Endodermal cell (in vitro differentiated cells): ENCODE measurements around the gene LMF2. TPM values are rescaled to one million over a fixed set of nuclear protein-coding genes. Genes with fewer than 3 reads are reported as not detected.

Experiments used
- DNase-seq: peaks from one replicate; pipeline ENCODE4 v3.0.0-alpha.2; 2017
- H3K27ac ChIP-seq: 2 replicates; pipeline ENCODE4 v1.5.1; 2013; ENCODE audit warnings: mild to moderate bottlenecking, low read depth, low read length, moderate library complexity
- H3K27me3 ChIP-seq: 2 replicates; pipeline ENCODE4 v1.6.1; 2013; ENCODE audit warnings: mild to moderate bottlenecking, low read length, moderate library complexity; ENCODE audit not compliant: insufficient read depth, control insufficient read depth, poor library complexity, severe bottlenecking
- H3K36me3 ChIP-seq: 2 replicates; pipeline ENCODE4 v1.7.0; 2013; ENCODE audit warnings: mild to moderate bottlenecking, low read length, moderate library complexity; ENCODE audit not compliant: control insufficient read depth, insufficient read depth
- H3K4me1 ChIP-seq: one replicate; pipeline ENCODE4 v1.7.0; 2013; ENCODE audit warnings: low read length; ENCODE audit not compliant: control insufficient read depth, insufficient read depth
- H3K4me3 ChIP-seq: 2 replicates; pipeline ENCODE4 v1.5.1; 2013; ENCODE audit warnings: mild to moderate bottlenecking, low read length, moderate library complexity
- H3K9ac ChIP-seq: 2 replicates; pipeline ENCODE4 v1.6.1; 2013; ENCODE audit warnings: mild to moderate bottlenecking, low read length, moderate library complexity; ENCODE audit not compliant: poor library complexity, severe bottlenecking; ENCODE audit errors: extremely low read depth
- H3K9me3 ChIP-seq: 2 replicates; pipeline ENCODE4 v1.6.1; 2013; ENCODE audit warnings: mild to moderate bottlenecking, low read length, moderate library complexity; ENCODE audit not compliant: control insufficient read depth
- H3K27ac Mint-ChIP-seq: 2 replicates; pipeline ENCODE4 v1.8.0; 2020; ENCODE audit warnings: mixed read lengths
- H3K27me3 Mint-ChIP-seq: 2 replicates; pipeline ENCODE4 v1.8.0; 2021; ENCODE audit warnings: mild to moderate bottlenecking, mixed read lengths; ENCODE audit not compliant: insufficient read depth
- H3K36me3 Mint-ChIP-seq: 2 replicates; pipeline ENCODE4 v1.8.0; 2020; ENCODE audit warnings: low read depth, mixed read lengths
- H3K4me1 Mint-ChIP-seq: 2 replicates; pipeline ENCODE4 v1.8.0; 2020; ENCODE audit warnings: mixed read lengths
- H3K4me3 Mint-ChIP-seq: 2 replicates; pipeline ENCODE4 v1.8.0; 2020; ENCODE audit warnings: mild to moderate bottlenecking, moderate library complexity, mixed read lengths
- H3K9me3 Mint-ChIP-seq: 2 replicates; pipeline ENCODE4 v1.8.0; 2020; ENCODE audit warnings: mild to moderate bottlenecking, mixed read lengths
- WGBS, 2 experiments: methylation state at CpG; one replicate each; pipeline versions ENCODE4 v1.1.5 to v1.1.7; 2013; ENCODE audit warnings: missing lambda C conversion rate in 2 of 2, mixed read lengths in 1 of 2; ENCODE audit not compliant: insufficient coverage in 1 of 2, insufficient read length in 1 of 2; 5-methylcytosine and 5-hydroxymethylcytosine counted together
- long read RNA-seq, 4 experiments: library from polyadenylated mRNA in 2 of 4; library from RNA in 1 of 4; library from capped mRNA in 1 of 4; stranded (forward) in 3 of 4; unstranded in 1 of 4; transcript quantifications; one replicate each; pipeline ENCODE4 v2.0.0, GENCODE V29; 2020 to 2021; ENCODE audit warnings: inconsistent platforms in 1 of 4
- polyA plus RNA-seq, 2 experiments: library from polyadenylated mRNA; stranded (reverse); fragments of 50-300 nt; gene quantifications; one replicate each; pipeline ENCODE4 v1.2.3, GENCODE V29; 2013
- total RNA-seq, 2 donors: library from RNA; stranded (reverse); fragmentation: NEBNext Ultra II Directional in 1 of 2; extraction: Animal tissue kit (Norgen Biotek cat#: 25700) in 1 of 2; gene quantifications; 2 replicates in 1 of 2; 3 replicates in 1 of 2; pipeline ENCODE4 v1.2.1, GENCODE V29; 2021
- TF ChIP-seq, protein P1 (sequence below): fragments of 200-600 bp; sonication (generic); conservative IDR thresholded peaks from 2 replicates; pipeline ENCODE4 v1.5.0; 2021; ENCODE audit warnings: antibody characterized with exemption, mild to moderate bottlenecking

The LMF2 gene
- 10 to 100 TPM; 58.8 to 65.2 TPM for total RNA-seq
- 53.1 TPM for polyA plus RNA-seq (2013, experiment 1 of 2)
- polyA plus RNA-seq (2013, experiment 2 of 2), result 43.3 TPM
- long read RNA-seq, experiment 1, partial matches to known transcripts, result 14 of 32 reads
- long read RNA-seq, experiment 1, other reads (novel, unspliced or antisense), result 18 of 32 reads
- long read RNA-seq, experiment 2, transcript LMF2-202 (14 exons, 2,582 nt), result major isoform, 91 of 158 reads
- long read RNA-seq, experiment 2, partial matches to known transcripts, result 18 of 158 reads
- long read RNA-seq, experiment 2, other reads (novel, unspliced or antisense), result 47 of 158 reads
- long read RNA-seq, experiment 3, transcript LMF2-202 (14 exons, 2,582 nt), result major isoform, 172 of 240 reads
- long read RNA-seq, experiment 3, partial matches to known transcripts, result 36 of 240 reads
- long read RNA-seq, experiment 3, other reads (novel, unspliced or antisense), result 30 of 240 reads
- long read RNA-seq, experiment 4, transcript LMF2-202 (14 exons, 2,582 nt), result major isoform, 7 of 9 reads
- long read RNA-seq, experiment 4, partial matches to known transcripts, result 2 of 9 reads
- long read RNA-seq, experiment 4, other reads (novel, unspliced or antisense), result 0 of 9 reads

DNA sequence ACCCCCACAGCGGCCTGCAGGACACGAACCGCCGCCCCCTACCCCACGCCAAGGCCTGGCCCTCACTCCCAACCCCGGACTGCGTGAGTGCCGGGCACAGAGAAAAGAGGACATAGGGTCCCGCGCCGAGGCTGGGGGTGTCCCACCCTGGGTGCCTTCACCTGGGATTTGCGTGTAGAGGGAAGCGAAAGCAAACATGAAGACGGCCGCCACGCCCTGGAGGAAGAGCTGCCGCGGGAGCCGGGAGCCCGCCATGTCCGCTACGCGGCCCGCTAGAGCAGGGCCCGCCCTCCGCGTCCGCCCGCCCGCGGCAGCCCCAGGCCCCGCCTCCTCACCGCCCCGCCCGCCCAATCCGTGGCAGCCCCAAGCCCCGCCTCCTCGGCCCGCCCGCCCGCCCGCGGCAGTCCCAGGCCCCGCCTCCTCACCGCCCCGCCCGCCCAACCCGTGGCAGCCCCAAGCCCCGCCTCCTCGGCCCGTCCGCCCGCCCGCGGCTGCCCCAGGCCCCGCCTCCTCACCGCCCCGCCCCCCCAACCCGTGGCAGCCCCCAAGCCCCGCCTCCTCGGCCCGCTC is at the start of gene LMF2:
LMF2 (minus strand) TSS at position 282 of the 570 bp plus-strand sequence; CDS start at position 255, 27 bp downstream.
- Histone ChIP-seq H3K27me3 (no peaks in the 10 kb centered on the region), H3K36me3 (peaks cover 15% of the 10 kb centered on the region), H3K4me1 (peaks cover 8% of the 10 kb centered on the region), H3K27ac (peak within 1 kb of the TSS; percentile 94), H3K9me3 (no peaks in the 10 kb centered on the region), H3K4me3 (peak within 1 kb of the TSS; percentile 97), H3K9ac (peak within 1 kb of the TSS; percentile 81)
- Mint-ChIP-seq H3K4me3 (peak within 1 kb of the TSS; percentile 95), H3K27ac (peak within 1 kb of the TSS; percentile 97), H3K36me3 (peaks cover 5% of the 10 kb centered on the region), H3K9me3 (no peaks in the 10 kb centered on the region), H3K4me1 (peaks cover 8% of the 10 kb centered on the region), H3K27me3 (no peaks in the 10 kb centered on the region)
- WGBS, 2 experiments, result 0% methylated on average over 1 to 43 of the region's 62 CpGs
- DNase-seq, result peak; percentile 99
- TF ChIP-seq, protein P1, sequence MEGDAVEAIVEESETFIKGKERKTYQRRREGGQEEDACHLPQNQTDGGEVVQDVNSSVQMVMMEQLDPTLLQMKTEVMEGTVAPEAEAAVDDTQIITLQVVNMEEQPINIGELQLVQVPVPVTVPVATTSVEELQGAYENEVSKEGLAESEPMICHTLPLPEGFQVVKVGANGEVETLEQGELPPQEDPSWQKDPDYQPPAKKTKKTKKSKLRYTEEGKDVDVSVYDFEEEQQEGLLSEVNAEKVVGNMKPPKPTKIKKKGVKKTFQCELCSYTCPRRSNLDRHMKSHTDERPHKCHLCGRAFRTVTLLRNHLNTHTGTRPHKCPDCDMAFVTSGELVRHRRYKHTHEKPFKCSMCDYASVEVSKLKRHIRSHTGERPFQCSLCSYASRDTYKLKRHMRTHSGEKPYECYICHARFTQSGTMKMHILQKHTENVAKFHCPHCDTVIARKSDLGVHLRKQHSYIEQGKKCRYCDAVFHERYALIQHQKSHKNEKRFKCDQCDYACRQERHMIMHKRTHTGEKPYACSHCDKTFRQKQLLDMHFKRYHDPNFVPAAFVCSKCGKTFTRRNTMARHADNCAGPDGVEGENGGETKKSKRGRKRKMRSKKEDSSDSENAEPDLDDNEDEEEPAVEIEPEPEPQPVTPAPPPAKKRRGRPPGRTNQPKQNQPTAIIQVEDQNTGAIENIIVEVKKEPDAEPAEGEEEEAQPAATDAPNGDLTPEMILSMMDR, result no peak

DNA sequence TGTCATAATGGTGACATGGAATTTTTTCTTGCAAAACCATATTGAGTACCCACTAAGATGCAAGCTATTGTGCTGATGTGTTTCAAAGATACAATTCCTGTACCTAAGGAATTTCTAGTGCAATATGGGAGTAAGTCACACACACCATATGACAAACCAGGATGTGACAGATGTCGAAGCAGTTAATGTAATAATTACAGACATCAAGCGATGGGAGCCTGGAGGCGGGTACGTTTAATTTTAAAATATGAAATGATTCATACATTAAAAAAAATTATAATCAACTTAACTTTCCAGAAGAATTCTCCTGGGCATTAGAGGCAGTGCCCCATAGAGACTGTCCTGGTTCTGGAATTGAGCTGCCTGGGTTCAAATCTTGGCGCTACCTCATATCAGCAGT is 49.2 kb upstream of the LMF2 start:
- Mint-ChIP-seq H3K27ac (no peak overlapping the region), H3K4me1 (peaks cover 3% of the 10 kb centered on the region), H3K36me3 (no peaks in the 10 kb centered on the region), H3K27me3 (peaks cover 37% of the 10 kb centered on the region), H3K9me3 (no peaks in the 10 kb centered on the region), H3K4me3 (no peak overlapping the region)
- H3K36me3 ChIP-seq, result no peaks in the 10 kb centered on the region
- no peak overlapping the region for H3K9ac ChIP-seq
- TF ChIP-seq, protein P1, result no peak
- peaks cover 18% of the 10 kb centered on the region for H3K27me3 ChIP-seq
- no peaks in the 10 kb centered on the region for H3K9me3 ChIP-seq
- no peak overlapping the region for H3K27ac ChIP-seq
- no peak for DNase-seq
- 90 to 99% methylated on average over 1 to 4 of the region's 5 CpGs for WGBS, 2 experiments
- no peak overlapping the region for H3K4me3 ChIP-seq
- no peaks in the 10 kb centered on the region for H3K4me1 ChIP-seq

DNA sequence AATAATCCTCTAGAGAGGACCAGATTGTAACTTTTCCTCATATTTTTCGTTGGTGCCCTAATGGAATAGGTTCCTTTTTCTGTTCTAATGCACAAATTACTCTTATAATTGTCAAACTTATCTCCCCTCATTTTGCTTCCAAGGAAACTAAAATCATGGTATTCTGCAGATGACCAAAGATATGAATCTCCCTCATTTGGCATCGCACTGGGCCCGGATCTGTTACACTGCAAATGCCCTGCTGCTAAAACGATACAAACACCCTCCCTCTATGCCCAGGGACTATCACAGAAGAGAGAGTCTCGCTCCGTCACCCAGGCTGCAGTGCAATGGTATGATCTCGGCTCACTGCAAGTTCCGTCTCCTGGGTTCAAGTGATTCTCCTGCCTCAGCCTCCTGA is 45.8 kb upstream of the LMF2 start:
- TF ChIP-seq, protein P1, result no peak
- H3K9me3 ChIP-seq, result no peaks in the 10 kb centered on the region
- H3K4me1 ChIP-seq, result no peaks in the 10 kb centered on the region
- H3K27me3 ChIP-seq, result peaks cover under 1% of the 10 kb centered on the region
- H3K27ac ChIP-seq, result no peak overlapping the region
- H3K9ac ChIP-seq, result no peak overlapping the region
- Mint-ChIP-seq H3K27ac (no peak overlapping the region), H3K36me3 (no peaks in the 10 kb centered on the region), H3K27me3 (peaks cover 5% of the 10 kb centered on the region), H3K4me3 (no peak overlapping the region), H3K9me3 (no peaks in the 10 kb centered on the region), H3K4me1 (peaks cover 3% of the 10 kb centered on the region)
- H3K4me3 ChIP-seq, result no peak overlapping the region
- no peaks in the 10 kb centered on the region for H3K36me3 ChIP-seq
- 88 to 95% methylated on average over 8 of the region's 8 CpGs for WGBS, 2 experiments
- no peak for DNase-seq
